Cardiac muscle cell (in vitro differentiated cells and primary cell): ENCODE measurements around the gene HOXC10. TPM values are rescaled to one million over a fixed set of nuclear protein-coding genes. Genes with fewer than 3 reads are reported as not detected.

Source experiments
- DNase-seq, 2 donors: peaks; one replicate each; pipeline versions ENCODE4 v3.0.0 to v3.0.0-alpha.2; 2010 to 2017; ENCODE audit warnings: low read depth in 1 of 2, low spot score in 1 of 2
- H3K27ac ChIP-seq: fragments of 200-600 bp; sonication (generic); 2 replicates; pipeline ENCODE4 v1.5.1; 2016
- H3K27me3 ChIP-seq: fragments of 200-600 bp; sonication (generic); 2 replicates; pipeline ENCODE4 v1.6.0; 2016; ENCODE audit warnings: control low read depth
- H3K36me3 ChIP-seq: fragments of 200-600 bp; sonication (generic); 2 replicates; pipeline ENCODE4 v1.5.1; 2016; ENCODE audit warnings: control low read depth
- H3K4me1 ChIP-seq: fragments of 200-600 bp; sonication (generic); 2 replicates; pipeline ENCODE4 v1.8.1; 2017; ENCODE audit warnings: low read depth, mild to moderate bottlenecking, mixed run types
- H3K4me3 ChIP-seq: fragments of 200-600 bp; sonication (generic); 2 replicates; pipeline ENCODE4 v1.5.1; 2016; ENCODE audit warnings: mild to moderate bottlenecking
- H3K9me3 ChIP-seq: fragments of 200-600 bp; sonication (generic); 2 replicates; pipeline ENCODE4 v1.5.1; 2017; ENCODE audit warnings: low read depth, mild to moderate bottlenecking, control low read depth
- polyA plus RNA-seq: library from polyadenylated mRNA; unstranded; fragments of >200 nt; fragmentation: Nextera tagmentation; extraction: Ambion mirVana; gene quantifications from 2 replicates; pipeline ENCODE4 v1.2.1, GENCODE V29; 2016
- total RNA-seq: library from RNA; depleted of rRNA; stranded (reverse); fragments of >200 nt; gene quantifications from 2 replicates; pipeline ENCODE4 v1.2.3, GENCODE V29; 2016
- TF ChIP-seq, protein P1 (sequence below): IDR thresholded peaks from 2 replicates; pipeline ENCODE4 v1.5.1; 2012; ENCODE audit warnings: low read depth, mild to moderate bottlenecking, low read length

The HOXC10 gene
- total and polyA plus RNA-seq, 2 experiments from 2014 or later: not detected

DNA sequence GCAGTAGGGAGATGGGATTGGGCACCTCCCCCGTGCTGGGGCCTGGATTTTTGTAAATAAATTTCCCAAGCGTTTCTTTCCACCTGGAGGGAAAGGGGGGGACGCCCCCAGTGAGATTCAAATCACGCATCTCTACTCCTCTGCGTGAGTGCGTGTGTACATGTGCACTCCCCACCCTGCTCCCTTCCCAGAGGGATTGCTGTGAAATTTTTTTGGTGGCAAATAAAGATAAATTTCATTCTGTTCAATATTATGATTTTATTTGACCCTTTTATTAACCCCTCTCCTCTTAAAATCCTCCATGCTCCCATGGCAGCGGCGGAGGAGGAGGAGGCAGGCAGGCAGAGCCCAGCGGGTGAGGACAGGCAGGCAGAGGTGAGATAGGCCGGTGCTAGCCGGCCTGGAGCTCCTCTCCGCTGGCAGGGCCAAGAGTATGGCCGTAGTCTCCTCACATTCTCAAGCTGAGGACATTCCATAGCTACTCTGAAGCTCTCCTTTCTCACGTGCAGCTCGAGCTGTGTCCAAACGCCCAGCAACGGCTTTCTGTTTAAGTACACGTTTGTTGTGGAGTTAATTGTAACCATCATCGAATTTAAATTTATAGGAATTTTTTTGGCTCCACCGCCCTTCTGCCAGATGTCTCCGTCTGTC lies 8.6 kb upstream of the HOXC10 start:
- no peak overlapping the region for H3K4me3 ChIP-seq
- DNase-seq: no peak
- H3K4me1 ChIP-seq: peaks cover 4% of the 10 kb centered on the region

DNA sequence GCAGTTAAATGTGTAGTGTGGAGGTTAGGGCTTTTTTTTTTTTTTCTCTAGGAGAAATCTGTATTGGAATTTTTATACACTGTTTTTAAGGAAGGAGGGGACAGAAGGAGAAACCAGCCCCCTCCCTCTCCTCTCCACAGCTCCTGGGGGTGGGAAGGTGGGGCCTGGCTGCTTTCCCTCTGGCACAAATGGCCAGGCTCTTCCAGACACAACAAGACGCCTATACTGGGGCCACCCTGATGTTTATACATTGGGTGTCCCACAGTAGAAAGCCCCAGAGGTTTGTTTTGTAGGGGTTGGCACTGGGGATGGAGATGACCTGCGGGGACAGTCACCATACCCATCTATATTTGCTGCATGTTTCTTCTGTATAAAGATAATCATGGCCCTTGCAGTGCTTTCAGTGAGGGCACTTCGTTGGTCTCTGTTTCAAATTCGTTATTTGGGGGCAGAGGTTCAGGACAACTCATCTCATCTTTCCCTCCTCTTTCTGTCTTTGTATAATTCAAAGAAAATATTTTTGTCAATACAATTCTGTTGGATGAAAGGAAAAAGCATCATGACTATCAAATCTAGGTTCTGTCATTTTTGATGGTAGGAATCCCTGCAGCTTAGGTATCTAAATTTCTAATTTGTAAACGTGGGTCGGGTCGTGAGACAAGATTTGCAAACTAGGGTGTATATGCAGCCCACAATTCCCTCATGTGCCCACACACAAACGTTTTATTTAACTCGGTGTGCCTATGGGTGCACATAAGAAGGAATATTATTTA lies 7.9 kb upstream of the HOXC10 start:
- TF ChIP-seq, protein P1, sequence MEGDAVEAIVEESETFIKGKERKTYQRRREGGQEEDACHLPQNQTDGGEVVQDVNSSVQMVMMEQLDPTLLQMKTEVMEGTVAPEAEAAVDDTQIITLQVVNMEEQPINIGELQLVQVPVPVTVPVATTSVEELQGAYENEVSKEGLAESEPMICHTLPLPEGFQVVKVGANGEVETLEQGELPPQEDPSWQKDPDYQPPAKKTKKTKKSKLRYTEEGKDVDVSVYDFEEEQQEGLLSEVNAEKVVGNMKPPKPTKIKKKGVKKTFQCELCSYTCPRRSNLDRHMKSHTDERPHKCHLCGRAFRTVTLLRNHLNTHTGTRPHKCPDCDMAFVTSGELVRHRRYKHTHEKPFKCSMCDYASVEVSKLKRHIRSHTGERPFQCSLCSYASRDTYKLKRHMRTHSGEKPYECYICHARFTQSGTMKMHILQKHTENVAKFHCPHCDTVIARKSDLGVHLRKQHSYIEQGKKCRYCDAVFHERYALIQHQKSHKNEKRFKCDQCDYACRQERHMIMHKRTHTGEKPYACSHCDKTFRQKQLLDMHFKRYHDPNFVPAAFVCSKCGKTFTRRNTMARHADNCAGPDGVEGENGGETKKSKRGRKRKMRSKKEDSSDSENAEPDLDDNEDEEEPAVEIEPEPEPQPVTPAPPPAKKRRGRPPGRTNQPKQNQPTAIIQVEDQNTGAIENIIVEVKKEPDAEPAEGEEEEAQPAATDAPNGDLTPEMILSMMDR: no peak
- no peak overlapping the region for H3K4me3 ChIP-seq
- no peaks in the 10 kb centered on the region for H3K9me3 ChIP-seq
- peaks cover 100% of the 10 kb centered on the region for H3K27me3 ChIP-seq
- no peak for DNase-seq
- H3K27ac ChIP-seq: no peak overlapping the region
- no peaks in the 10 kb centered on the region for H3K36me3 ChIP-seq
- peaks cover 4% of the 10 kb centered on the region for H3K4me1 ChIP-seq

More for the DNA sequence above, 8.6 kb upstream of the HOXC10 start:
- H3K27ac ChIP-seq: no peak overlapping the region
- TF ChIP-seq, protein P1: no peak
- no peaks in the 10 kb centered on the region for H3K36me3 ChIP-seq
- H3K27me3 ChIP-seq: peaks cover 100% of the 10 kb centered on the region
- H3K9me3 ChIP-seq: no peaks in the 10 kb centered on the region

DNA sequence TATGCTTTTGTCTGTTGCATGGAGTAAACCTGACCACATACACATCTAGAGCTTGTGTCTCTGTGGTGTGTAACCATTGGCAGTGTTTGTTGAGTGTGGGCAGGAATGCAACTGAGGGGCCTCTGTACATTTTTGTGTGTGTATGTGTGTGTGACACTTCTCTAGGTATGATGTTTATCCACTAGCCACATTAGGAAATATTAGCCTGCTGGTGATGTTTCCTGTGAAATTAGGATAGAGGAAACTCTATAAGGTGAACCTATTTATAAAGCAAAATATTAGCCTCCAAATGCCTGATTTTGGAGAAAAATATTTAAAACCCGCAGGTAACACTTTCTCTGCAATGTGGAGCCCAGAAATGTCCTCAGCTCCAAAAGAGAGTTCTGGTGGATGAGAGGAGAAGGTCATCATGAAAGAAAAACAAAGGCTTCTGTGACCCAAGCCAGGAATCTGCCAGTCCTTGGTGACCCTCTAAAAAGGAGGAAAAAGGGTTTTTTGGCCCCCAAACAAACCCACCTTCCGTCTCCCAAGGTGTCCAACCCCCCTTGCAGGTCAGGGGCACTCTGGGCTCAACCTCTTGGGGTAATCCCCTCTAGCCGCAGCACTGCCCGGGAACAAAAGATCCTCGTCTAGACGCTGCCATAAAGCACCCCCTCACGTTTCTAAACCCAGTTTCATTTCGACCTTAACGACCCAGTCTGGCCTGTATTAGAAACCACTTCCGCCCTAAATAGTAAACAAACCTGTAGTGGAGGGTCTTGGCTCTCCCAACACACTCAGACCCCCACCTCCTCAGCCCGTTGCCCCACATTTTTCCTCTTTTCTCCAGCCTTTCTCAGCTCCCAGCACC lies 7.1 kb upstream of the HOXC10 start:
- no peak overlapping the region for H3K27ac ChIP-seq
- no peak overlapping the region for H3K4me3 ChIP-seq

DNA sequence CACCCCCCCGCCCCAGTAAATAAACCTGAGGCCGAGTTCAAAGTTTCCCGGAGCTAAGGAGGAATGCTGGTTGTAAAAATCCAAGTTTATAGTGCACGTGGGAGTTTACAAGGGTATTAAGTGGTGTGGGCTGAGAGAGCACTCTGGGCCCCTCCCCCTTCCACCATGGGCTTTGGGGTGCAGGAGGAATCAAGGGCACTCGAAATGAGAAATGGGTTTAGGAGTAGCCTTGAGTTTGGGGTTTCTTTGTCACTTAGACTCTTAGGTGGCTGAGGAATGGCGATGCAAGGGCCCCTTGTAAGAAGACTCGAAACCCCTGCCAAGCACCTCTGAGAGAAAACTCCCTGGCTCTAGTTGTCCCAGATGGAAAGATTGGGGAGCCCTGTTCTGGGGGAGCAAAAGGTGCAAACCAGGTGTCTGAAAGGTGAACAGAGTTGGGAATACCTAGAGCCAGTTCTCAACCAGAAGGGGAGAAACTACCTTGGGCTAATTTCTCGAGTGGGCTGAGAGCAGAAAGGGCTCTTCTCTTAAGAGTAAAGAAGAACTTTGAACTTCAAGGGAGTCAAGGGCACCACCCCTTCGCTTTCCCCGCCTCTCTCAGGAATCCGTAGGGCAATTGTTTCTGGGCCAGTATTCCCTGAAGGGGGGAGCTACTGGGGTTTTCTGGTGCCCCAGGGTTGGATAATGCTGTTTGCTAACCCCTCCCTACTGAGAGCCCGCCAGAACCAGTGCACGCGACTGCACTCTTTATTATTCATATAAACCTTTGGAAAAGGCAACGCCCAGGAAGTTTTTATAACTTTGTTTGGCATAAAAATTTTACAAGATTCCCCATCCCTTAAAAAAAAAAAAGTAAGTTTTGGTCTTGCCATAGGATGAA lies 6.2 kb upstream of the HOXC10 start:
- Histone ChIP-seq H3K9me3 (no peaks in the 10 kb centered on the region), H3K27me3 (peaks cover 100% of the 10 kb centered on the region), H3K27ac (no peak overlapping the region), H3K4me1 (peaks cover 4% of the 10 kb centered on the region), H3K36me3 (no peaks in the 10 kb centered on the region), H3K4me3 (no peak overlapping the region)
- DNase-seq: no peak
- TF ChIP-seq, protein P1: no peak

More for the DNA sequence above, 7.1 kb upstream of the HOXC10 start:
- no peaks in the 10 kb centered on the region for H3K36me3 ChIP-seq
- peaks cover 100% of the 10 kb centered on the region for H3K27me3 ChIP-seq
- TF ChIP-seq, protein P1: no peak
- H3K9me3 ChIP-seq: no peaks in the 10 kb centered on the region
- DNase-seq: no peak
- H3K4me1 ChIP-seq: peaks cover 4% of the 10 kb centered on the region
